ENCODE measurements around the gene ATP11A.

- TF ChIP-seq POLR2A (IDR thresholded peaks at IDR 0.05) (no peak), CTCF (IDR thresholded peaks at IDR 0.05) (no peak)
Observed at GRCh38 chr13:112912726-112913440, 223.0 kb downstream of the ATP11A start.
